OCI-LY1 (cell line): ENCODE data around the gene AR.

Experiments
- CTCF ChIP-seq: fragments of 200-600 bp; sonication (generic), shearing (Covaris generic); IDR thresholded peaks from 2 replicates; pipeline ENCODE4 v1.5.1; 2017; ENCODE audit warnings: mild to moderate bottlenecking, antibody characterized with exemption, low read length, moderate library complexity, mixed read lengths
- EZH2 ChIP-seq: fragments of 200-600 bp; sonication (generic), shearing (Covaris generic); IDR thresholded peaks from 2 replicates; pipeline ENCODE4 v1.8.0; 2017; ENCODE audit warnings: borderline replicate concordance, mixed run types, mild to moderate bottlenecking, antibody characterized with exemption, low read length, moderate library complexity, mixed read lengths

DNA sequence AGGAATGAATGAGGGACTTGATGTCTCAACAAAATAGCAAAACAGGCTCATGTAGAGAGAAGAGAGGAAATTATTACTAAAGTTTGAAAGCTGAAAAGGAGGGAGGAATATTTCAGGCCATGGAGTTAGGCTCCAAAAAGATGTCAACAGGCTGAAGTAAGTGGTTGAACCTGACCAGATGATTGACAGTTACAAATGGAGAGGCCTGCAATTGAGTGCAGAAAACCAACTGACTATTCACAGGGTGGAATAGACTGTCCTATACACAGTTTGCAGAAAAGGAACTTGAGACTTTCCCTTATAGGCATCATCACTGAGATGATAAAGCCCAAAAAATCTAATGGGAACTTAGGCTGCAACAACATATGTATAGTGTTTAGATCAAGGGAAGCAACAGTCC lies 233.3 kb downstream of the AR start:
- TF ChIP-seq CTCF (no peak), EZH2 (no peak)
